ENCODE measurements around the gene ADPRH.
"Not testable (repeated sequence)": the region's sequence is repeated elsewhere in the genome, so short reads cannot be mapped to it uniquely, and the experiment has no call there.

Gene ADPRH

DNA sequence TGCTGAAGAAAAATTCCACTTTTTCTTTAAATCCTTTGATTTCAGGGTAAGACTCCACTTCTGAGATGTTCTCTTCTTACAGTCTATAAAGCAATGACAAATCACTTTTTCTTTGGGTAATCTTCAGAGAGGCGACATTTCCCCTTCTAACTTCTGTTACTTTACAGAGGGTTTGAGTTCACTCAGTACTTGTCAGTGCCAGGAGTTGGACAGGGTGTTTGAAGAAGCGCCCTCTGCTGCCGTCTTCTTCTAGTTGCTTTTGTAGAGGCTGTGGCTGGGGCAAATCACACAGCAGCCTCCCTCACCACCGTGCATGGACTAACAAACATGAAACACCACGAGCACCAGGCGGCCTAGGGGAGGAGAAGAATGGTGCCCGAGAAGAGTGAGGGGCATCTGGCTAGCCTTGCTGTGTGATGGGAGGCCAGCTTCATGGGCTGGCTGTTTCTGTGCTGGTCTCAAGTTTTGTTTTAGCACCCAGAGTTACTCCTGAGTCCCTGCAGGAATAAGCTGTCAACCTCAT is 19.8 kb upstream of the ADPRH start, which contains the start of gene CD80:
Gene CD80 (minus strand): TSS at position 174 of the 523 bp plus-strand sequence. CDS start 1,886 bp downstream, outside the sequence.
- peak; percentile 55 for DNase-seq (ENCODE audit: low spot score)

DNA sequence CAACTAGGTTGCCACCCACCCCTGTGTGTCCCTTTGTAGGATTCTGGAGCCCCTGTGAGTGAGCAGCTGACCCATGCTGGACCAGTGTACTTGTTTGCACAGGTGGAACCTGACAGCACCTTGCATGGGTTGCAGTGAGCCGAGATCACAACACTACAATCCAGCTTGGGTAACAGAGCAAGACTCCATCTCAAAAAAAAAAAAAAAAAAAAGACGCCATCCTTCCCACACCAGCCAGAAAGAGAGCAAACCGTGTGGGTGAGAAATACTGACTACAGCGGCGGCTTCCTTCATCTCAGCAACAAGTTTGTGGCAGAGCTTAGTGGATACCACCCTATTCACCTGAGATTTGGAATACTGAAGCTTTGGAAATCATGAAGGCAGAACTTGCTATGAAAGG is 19.1 kb upstream of the ADPRH start:
- DNase-seq (ENCODE audit: low spot score), result no peak

DNA sequence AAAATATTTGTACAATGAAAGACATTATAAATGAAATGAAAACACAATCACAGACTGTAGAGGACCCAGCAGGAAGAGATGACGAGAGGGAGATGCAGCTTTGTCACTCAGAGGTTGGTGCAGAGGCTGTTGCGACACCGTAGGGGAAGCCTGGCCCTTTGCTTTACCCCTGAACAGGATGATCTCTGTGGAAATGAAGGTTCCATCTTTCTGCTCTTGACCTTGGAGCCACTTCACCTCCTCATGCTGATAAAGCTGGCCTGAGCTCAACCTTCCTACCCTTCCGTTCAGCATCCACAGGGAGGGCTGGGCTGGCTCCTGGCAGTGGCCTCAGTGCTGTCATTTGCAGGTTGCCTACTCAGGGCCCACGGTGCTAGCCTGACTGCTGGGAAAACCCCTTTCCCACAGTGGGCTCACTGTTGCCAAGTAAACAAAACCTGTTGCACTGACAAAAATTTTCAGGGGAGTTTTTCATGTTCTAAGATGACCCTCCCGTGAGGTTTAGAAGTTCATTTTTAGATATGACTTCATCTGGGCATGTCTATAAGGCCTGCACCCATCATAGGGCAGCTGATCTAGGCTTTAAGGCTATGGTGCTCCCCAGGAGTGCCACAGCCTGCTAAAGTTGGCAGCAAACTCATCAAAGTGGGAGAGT is 16.9 kb upstream of the ADPRH start:
- DNase-seq (ENCODE audit: low spot score), result peak; percentile 18

DNA sequence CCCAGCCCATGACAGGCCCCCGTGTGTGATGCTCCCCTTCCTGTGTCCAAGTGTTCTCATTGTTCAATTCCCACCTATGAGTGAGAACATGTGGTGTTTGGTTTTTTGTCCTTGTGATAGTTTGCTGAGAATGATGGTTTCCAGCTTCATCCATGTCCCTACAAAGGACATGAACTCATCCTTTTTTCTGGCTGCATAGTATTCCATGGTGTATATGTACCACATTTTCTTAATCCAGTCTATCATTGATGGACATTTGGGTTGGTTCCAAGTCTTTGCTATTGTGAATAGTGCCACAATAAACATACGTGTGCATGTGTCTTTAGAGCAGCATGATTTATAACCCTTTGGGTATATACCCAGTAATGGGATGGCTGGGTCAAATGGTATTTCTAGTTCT is 16.0 kb upstream of the ADPRH start:
- DNase-seq (ENCODE audit: low spot score), result not testable (repeated sequence)

DNA sequence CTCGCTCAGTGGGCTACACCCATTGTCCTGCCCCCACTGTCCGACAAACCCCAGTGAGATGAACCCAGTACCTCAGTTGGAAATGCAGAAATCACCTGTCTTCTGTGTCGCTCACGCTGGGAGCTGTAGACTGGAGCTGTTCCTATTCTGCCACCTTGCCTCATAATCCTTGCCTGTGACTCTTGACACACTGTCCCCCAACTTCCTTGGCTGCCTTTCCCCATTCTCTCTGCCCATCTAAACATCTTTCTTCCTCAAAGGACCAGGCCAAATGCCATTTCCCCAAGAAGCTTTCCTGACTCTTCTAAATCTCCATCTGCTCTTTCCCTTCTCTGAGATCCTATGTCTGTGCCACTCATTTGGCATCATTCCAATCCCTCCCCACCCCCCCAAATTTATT is 10.1 kb upstream of the ADPRH start:
- no peak for DNase-seq (ENCODE audit: low spot score)

DNA sequence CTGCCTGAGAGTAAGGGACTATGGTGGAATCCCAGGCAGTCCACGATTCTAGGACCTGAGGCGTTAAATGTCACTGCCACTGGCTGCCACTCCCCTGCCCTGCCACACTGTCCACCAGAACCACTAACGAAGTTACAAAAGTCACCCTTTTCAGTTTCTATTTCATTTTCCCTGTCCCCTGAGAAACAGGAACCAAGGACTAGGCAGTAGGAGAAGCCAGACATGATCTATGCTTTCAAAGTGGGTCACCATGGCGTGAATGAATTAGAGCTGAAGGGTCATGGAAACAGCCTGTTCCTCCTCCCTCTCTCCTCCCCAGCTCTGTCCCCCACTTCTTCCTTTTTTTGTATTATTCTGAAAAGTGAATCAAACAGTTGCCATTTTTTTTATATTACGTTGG is 9.1 kb upstream of the ADPRH start:
- DNase-seq (ENCODE audit: low spot score), result no peak

GRCh38 chr3:119571230-119571629 is 8.1 kb upstream of the ADPRH start:
- no peak for DNase-seq (ENCODE audit: low spot score)

DNA sequence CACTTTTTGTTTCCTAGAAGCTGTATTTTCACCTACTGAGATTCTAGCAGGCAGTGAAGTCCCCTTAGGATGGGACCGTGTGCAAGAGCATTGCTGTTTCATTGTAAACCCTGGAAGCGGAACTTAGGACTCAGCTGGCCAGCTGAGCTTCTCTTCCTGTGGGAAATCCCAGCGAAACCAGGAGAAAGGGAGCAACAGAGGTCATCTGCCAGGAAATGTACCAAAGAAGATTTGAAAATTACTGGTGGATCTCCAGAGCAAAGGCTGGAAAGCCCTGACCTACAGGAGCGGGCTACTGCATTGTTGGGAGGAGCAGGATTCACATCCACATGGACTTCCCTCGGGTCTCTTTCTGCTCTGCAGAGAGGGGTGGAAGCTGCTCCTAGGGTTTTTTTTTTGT is 7.6 kb upstream of the ADPRH start:
- DNase-seq (ENCODE audit: low spot score), result no peak

DNA sequence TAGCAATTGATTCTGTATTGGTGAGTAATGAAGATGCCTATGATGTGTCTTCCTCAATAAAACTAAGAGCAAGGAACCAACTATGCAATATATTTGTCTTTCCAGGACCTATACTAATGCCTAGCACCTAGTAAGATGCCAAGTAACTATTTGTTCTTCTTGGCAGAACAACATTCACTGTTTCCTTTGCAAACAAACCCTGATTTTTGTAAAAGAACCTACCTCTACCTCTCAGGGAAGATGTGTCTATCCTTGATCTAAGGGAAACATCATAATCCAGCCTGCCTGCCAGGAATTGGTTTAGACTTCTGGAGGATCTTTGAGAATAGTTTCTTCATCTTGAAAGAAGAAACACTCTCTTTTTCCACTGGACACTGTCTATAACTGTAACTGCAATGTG is 3.8 kb upstream of the ADPRH start:
- DNase-seq (ENCODE audit: low spot score), result no peak

DNA sequence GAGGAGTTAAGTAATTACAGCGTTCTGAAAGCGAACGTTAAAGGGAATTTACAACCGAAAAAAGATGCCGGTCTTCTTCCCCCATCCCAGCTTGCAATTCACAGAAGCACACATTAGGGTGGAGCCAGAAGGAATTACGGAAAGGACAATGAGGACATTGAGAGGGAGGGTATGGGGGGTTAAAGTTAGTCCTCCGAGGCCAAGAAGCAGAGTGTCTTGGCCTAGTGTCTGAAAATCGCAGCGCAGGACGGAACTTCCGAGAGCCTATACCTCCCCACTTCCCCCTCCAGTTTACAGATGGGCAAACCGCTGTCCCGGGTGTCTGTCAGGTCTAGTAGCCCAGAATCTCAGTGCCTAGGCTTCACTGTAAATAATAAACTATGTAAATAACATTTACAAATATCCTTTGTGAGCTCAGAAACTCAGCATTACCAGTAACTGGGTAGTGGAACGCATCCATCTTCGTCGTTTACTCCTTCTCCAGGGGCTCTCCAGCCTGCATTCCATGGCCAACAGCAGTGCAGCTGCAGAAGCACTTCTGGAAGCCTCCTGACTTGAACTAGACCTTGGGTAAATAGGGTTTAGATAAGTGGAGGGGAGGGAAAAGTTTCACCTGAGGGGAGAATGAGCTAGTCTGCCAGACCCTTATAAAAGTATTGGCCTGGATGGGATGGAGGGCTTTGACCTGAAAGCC is 922 bp downstream of the ADPRH start:
- DNase-seq (ENCODE audit: low spot score), result no peak

DNA sequence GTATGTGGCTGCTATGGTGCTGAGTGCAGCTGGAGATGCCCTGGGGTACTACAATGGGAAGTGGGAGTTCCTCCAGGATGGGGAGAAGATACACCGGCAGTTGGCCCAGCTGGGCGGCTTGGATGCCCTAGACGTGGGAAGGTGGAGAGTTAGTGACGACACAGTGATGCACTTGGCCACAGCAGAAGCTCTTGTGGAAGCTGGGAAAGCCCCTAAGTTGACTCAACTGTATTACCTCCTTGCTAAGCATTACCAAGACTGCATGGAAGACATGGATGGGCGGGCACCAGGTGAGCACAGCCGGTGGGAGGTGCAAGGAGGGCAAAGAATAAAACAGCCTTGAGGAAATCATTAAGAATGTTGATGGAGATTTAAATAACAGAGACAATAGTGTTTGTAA is 2.9 kb downstream of the ADPRH start:
- no peak for DNase-seq (ENCODE audit: low spot score)

GRCh38 chr3:119585208-119585607 is 5.9 kb downstream of the ADPRH start:
- no peak for DNase-seq (ENCODE audit: low spot score)

DNA sequence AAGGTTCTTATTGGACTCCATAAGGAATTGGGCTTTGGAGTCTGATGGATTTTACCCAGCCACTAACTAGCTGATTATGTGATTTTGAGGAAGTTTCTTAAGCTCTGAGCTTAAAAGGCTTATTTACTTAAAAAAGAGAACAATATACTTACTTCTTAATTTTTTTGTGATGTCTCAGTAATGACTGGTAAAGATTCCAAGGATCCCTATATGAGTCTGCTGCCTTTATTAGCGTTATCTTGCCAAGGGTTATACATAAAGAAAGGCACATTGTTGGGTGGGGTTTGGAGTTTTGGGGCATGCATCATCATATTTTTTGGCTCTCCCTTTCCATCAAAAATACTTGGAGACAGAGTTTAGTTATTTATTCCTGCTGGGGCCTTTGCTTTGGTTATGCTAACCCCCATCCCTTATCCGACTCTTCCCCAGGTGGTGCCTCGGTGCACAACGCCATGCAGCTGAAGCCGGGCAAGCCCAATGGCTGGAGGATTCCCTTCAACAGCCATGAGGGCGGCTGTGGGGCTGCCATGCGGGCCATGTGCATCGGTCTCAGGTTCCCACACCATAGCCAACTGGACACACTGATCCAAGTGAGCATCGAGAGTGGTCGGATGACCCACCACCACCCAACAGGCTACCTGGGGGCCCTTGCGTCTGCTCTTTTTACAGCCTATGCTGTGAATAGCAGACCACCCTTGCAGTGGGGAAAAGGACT is 6.7 kb downstream of the ADPRH start:
- DNase-seq (ENCODE audit: low spot score), result no peak

DNA sequence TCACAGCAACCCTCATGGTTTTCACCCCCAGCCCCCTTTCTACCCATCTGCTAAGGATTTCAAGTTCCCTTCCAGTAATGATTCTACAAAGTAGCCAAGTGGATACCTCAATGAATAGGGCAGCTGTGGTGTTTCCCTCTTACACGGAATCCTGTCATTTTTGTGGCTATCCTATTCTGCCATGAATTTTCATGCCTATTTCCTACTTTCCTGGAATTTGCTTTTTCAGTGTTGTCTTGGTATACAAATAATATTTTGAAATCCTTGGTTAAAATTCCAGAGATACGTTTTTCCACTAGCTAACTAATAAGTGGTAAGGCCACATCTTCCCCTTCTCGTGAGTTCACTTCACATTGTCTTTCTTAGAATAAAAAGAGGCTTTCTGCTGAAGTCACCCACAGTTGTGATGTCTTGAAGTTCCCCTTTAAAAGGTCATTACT is 7.5 kb downstream of the ADPRH start:
- DNase-seq (ENCODE audit: low spot score), result no peak

DNA sequence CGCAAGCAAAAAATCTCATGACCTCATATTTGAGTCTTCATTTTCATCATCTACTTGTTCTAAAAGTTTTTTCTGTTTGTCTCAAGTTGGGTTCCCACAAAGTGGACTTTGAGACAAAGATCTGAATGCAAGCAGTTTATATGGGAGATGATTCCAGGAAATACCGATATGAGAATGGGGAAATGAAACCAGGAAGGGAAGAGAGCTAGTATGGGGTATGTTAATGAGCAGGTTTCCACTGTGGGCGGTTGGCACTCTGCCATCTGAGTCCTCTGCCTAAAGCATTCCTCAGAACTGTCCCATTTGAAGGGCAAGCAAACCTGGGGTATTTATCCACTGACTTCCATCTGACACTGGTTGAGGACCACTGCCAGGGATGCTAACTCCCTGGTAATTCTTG is 8.8 kb downstream of the ADPRH start:
- no peak for DNase-seq (ENCODE audit: low spot score)

DNA sequence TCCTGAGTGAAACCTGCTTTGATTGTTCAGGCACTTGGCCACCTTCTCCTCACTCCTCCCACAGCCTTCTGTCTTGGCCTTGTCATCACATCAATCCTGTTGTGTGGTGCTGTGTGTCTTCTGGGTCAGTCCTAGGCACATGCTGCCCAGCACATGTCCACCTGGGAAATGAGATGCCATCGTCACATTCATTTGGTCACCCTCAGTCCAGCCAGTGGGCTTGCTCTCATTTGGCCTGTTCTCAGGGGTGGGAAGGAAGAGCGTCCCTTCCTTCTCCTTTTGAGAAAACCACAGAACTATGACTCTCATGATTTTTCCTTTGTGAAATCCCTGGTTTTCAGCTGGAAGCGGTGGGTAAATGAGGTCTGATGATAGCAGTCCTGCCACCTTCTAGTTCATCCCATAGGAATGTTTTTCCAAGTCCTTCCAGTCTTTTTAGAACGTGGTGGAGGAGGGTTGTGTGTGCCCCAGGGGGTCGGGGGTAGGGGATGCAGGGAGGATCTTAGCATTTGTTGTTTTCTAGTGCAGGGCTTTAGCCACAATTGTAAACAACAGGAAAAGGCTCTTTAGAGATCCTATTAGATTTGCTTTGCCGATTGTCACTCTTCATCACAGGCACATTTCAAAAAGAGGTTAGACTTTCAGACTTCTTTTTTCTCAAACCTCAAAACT is 9.9 kb downstream of the ADPRH start:
- DNase-seq (ENCODE audit: low spot score), result no peak

GRCh38 chr3:119590706-119591105 is 11.4 kb downstream of the ADPRH start:
- no peak for DNase-seq (ENCODE audit: low spot score)

DNA sequence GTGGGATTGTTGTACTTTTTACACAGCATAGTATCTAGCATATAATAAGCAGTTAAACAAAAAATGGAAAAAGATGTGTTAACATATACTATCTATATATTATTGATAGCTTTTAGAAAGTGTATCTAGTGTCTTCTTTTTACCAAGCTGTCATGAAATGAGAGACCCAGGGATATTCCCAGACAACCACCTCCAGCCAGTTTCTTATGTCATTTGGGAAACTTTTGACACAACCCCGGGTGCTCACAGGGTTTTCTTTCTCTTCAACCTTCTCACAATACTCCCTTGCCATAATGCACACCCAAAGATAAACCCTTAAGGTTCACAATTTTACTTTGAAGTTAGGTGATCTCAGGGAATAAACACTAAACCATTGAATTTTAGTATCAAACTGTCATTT is 13.6 kb downstream of the ADPRH start:
- no peak for DNase-seq (ENCODE audit: low spot score)

DNA sequence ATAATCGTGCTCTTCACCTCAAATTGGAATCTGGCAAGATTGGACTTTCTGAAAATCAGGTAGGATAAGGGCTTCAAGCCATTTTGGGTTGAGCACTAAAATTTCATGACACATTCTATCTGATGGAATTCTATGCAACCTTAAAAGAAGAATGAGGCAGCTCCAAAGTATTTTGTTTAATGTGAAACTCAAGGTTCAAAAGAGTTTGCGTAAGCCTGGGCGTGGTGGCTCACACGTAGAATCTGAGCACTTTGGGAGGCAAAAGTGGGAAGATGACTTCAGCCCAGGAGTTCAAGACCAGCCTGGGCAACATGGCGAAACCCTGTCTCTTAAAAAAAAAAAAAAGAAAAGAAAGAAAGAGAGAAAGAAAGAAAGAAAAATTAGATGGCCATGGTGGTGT is 14.8 kb downstream of the ADPRH start:
- DNase-seq (ENCODE audit: low spot score), result no peak

- DNase-seq (ENCODE audit: low spot score), result not testable (repeated sequence)
Observed at GRCh38 chr3:119594929-119595328, 15.6 kb downstream of the ADPRH start.

- DNase-seq (ENCODE audit: low spot score), result no peak
Observed at GRCh38 chr3:119595639-119596334, 16.5 kb downstream of the ADPRH start.

GRCh38 chr3:119596398-119596797 is 17.1 kb downstream of the ADPRH start:
- DNase-seq (ENCODE audit: low spot score), result no peak

All from CD4-positive, alpha-beta T cell treated with Interleukin-6 at 100 ng/mL for 8 hours (primary cell).